OCI-LY3 (cell line): ENCODE data around the gene ME3.

Source experiments
- H2AFZ ChIP-seq: fragments of 200-600, 300-600 bp; shearing (Covaris generic); 2 replicates; pipeline ENCODE4 v1.6.0; 2014; ENCODE audit warnings: antibody characterized with exemption, low read depth, low read length
- H3K27ac ChIP-seq: fragments of 200-600, 300-600 bp; sonication (generic); 2 replicates; pipeline ENCODE4 v1.5.1; 2014; ENCODE audit warnings: mild to moderate bottlenecking, low read length, moderate library complexity, mixed read lengths
- H3K27me3 ChIP-seq: fragments of 200-600, 300-600 bp; sonication (generic); 2 replicates; pipeline ENCODE4 v1.6.1; 2014; ENCODE audit warnings: low read depth, low read length, mixed read lengths
- H3K36me3 ChIP-seq: fragments of 200-600, 300-600 bp; sonication (generic); replicated peaks from 2 replicates; pipeline ENCODE3; 2014; ENCODE audit warnings: low read depth, low read length, mixed read lengths
- H3K4me1 ChIP-seq: fragments of 300-600, 200-600 bp; sonication (generic); 2 replicates; pipeline ENCODE4 v1.6.1; 2014; ENCODE audit warnings: low read length, mixed read lengths
- H3K4me2 ChIP-seq: fragments of 200-600, 300-600 bp; sonication (generic); 2 replicates; pipeline ENCODE4 v1.6.1; 2014; ENCODE audit warnings: low read length, mixed read lengths
- H3K4me3 ChIP-seq: fragments of 300-600, 200-600 bp; sonication (generic); 2 replicates; pipeline ENCODE4 v1.5.1; 2014; ENCODE audit warnings: antibody characterized with exemption, mild to moderate bottlenecking, low read length, moderate library complexity
- H3K79me2 ChIP-seq: fragments of 300-600, 200-600 bp; shearing (Covaris generic); 2 replicates; pipeline ENCODE4 v1.6.1; 2014; ENCODE audit warnings: mild to moderate bottlenecking, low read length, mixed read lengths
- H3K9ac ChIP-seq: fragments of 300-600, 200-600 bp; shearing (Covaris generic); 2 replicates; pipeline ENCODE4 v1.6.0; 2014; ENCODE audit warnings: mild to moderate bottlenecking, low read length, moderate library complexity
- H3K9me3 ChIP-seq: fragments of 200-600, 300-600 bp; shearing (Covaris generic); 2 replicates; pipeline ENCODE4 v1.6.1; 2014; ENCODE audit warnings: low read length, mixed read lengths; ENCODE audit not compliant: insufficient read depth
- H4K20me1 ChIP-seq: fragments of 200-600, 300-600 bp; sonication (generic); 2 replicates; pipeline ENCODE4 v1.6.1; 2016; ENCODE audit warnings: low read length, mixed read lengths; ENCODE audit not compliant: insufficient read depth
- EZH2phosphoT487 ChIP-seq: fragments of 200-600 bp; shearing (Covaris generic); IDR thresholded peaks from 2 replicates; pipeline ENCODE4 v1.6.1; 2018; ENCODE audit warnings: antibody characterized with exemption, mixed run types, low read depth
- TF ChIP-seq, protein P1 (sequence below): fragments of 200-600, 300-600 bp; sonication (generic); IDR thresholded peaks from 2 replicates; pipeline ENCODE4 v1.5.1; 2014; ENCODE audit warnings: antibody characterized with exemption, low read length, low read depth

Gene ME3

DNA sequence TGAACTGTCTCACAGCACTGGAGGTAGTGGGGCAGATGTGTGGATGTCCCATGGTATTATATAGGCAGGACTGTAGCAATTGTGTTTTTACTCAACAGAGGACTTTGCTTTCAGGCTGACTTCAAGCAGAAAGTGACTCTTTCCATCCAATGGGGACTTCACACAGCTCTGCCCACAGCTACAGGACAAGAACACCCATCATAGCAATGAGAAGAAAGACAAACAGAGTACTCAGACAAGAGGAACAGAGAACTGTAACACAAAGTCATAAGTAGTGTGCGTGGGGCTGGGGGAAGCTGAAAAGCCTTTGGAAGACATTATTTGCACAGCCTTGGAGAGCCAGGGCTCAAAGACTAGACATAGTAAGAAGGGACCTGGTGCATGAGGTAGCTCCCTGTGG lies 227.4 kb downstream of the ME3 start:
- no peaks in the 10 kb centered on the region for H3K36me3 ChIP-seq
- no peak overlapping the region for H3K9ac ChIP-seq
- TF ChIP-seq, protein P1, sequence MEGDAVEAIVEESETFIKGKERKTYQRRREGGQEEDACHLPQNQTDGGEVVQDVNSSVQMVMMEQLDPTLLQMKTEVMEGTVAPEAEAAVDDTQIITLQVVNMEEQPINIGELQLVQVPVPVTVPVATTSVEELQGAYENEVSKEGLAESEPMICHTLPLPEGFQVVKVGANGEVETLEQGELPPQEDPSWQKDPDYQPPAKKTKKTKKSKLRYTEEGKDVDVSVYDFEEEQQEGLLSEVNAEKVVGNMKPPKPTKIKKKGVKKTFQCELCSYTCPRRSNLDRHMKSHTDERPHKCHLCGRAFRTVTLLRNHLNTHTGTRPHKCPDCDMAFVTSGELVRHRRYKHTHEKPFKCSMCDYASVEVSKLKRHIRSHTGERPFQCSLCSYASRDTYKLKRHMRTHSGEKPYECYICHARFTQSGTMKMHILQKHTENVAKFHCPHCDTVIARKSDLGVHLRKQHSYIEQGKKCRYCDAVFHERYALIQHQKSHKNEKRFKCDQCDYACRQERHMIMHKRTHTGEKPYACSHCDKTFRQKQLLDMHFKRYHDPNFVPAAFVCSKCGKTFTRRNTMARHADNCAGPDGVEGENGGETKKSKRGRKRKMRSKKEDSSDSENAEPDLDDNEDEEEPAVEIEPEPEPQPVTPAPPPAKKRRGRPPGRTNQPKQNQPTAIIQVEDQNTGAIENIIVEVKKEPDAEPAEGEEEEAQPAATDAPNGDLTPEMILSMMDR: no peak
- TF ChIP-seq EZH2phosphoT487: no peak
- peaks cover 3% of the 10 kb centered on the region; the same call in 1 of the 2 replicates for H3K4me1 ChIP-seq
- no peak overlapping the region for H3K27ac ChIP-seq
- H2AFZ ChIP-seq: no peak overlapping the region
- H3K4me2 ChIP-seq: no peak overlapping the region
- no peaks in the 10 kb centered on the region for H3K79me2 ChIP-seq
- no peaks in the 10 kb centered on the region for H3K9me3 ChIP-seq
- no peaks in the 10 kb centered on the region for H3K27me3 ChIP-seq
- H4K20me1 ChIP-seq: no peaks in the 10 kb centered on the region
- H3K4me3 ChIP-seq: no peak overlapping the region

GRCh38 chr11:86443415-86443814 lies 229.0 kb downstream of the ME3 start:
- Histone ChIP-seq H3K27ac (no peak overlapping the region), H3K27me3 (no peaks in the 10 kb centered on the region), H3K4me2 (no peak overlapping the region), H3K36me3 (no peaks in the 10 kb centered on the region), H3K9me3 (no peaks in the 10 kb centered on the region), H3K4me1 (no peaks in the 10 kb centered on the region), H3K9ac (no peak overlapping the region), H4K20me1 (no peaks in the 10 kb centered on the region), H2AFZ (no peak overlapping the region), H3K4me3 (no peak overlapping the region), H3K79me2 (no peaks in the 10 kb centered on the region)
- TF ChIP-seq, protein P1: no peak
- no peak for TF ChIP-seq EZH2phosphoT487

- Histone ChIP-seq H4K20me1 (no peaks in the 10 kb centered on the region), H3K27me3 (no peaks in the 10 kb centered on the region), H3K36me3 (no peaks in the 10 kb centered on the region), H3K4me1 (no peaks in the 10 kb centered on the region), H3K9ac (no peak overlapping the region), H3K79me2 (no peaks in the 10 kb centered on the region), H3K27ac (no peak overlapping the region), H2AFZ (no peak overlapping the region), H3K4me2 (no peak overlapping the region), H3K9me3 (no peaks in the 10 kb centered on the region), H3K4me3 (no peak overlapping the region)
- TF ChIP-seq, protein P1: no peak
- TF ChIP-seq EZH2phosphoT487: no peak
Measured at GRCh38 chr11:86442827-86443226, 229.6 kb downstream of the ME3 start.

GRCh38 chr11:86442420-86442819 lies 230.0 kb downstream of the ME3 start:
- no peaks in the 10 kb centered on the region for H3K79me2 ChIP-seq
- no peaks in the 10 kb centered on the region for H3K36me3 ChIP-seq
- H3K9me3 ChIP-seq: no peaks in the 10 kb centered on the region
- no peak overlapping the region for H2AFZ ChIP-seq
- H3K4me3 ChIP-seq: no peak overlapping the region
- no peak overlapping the region for H3K9ac ChIP-seq
- TF ChIP-seq, protein P1: no peak
- TF ChIP-seq EZH2phosphoT487: no peak
- H4K20me1 ChIP-seq: no peaks in the 10 kb centered on the region
- no peaks in the 10 kb centered on the region for H3K4me1 ChIP-seq
- H3K27ac ChIP-seq: no peak overlapping the region
- no peaks in the 10 kb centered on the region for H3K27me3 ChIP-seq
- H3K4me2 ChIP-seq: no peak overlapping the region
